Measurements from ENCODE around the gene EXOC3L4. TPM values are rescaled to one million over a fixed set of nuclear protein-coding genes. Genes with fewer than 3 reads are reported as not detected.

Gene EXOC3L4
- total RNA-seq, 1 donor from 2014 or later, result not detected

GRCh38 chr14:103158688-103159087, 64.2 kb downstream of the EXOC3L4 start:
- Mint-ChIP-seq H3K4me3 (ENCODE audit: unreplicated experiment) (no peak overlapping the region), H3K36me3 (ENCODE audit: low read depth, unreplicated experiment) (peaks cover under 1% of the 10 kb centered on the region), H3K9me3 (ENCODE audit: unreplicated experiment) (peaks cover 3% of the 10 kb centered on the region), H3K27me3 (ENCODE audit: low read depth, unreplicated experiment) (peaks cover 51% of the 10 kb centered on the region), H3K4me1 (ENCODE audit: low read depth, unreplicated experiment) (peaks cover 2% of the 10 kb centered on the region), H3K27ac (ENCODE audit: unreplicated experiment) (no peak overlapping the region)
- Histone ChIP-seq H3K9ac (ENCODE audit: low read length) (no peak overlapping the region), H3K27ac (ENCODE audit: low read depth, low read length) (no peak overlapping the region), H4K20me1 (ENCODE audit: insufficient read depth, low read length) (no peaks in the 10 kb centered on the region), H3K9me3 (ENCODE audit: insufficient read depth, low read depth, low read length) (peaks cover 3% of the 10 kb centered on the region), H2AFZ (ENCODE audit: low read depth, low read length) (no peak overlapping the region), H3K4me3 (ENCODE audit: insufficient read depth, low read depth, low read length) (no peak overlapping the region), H3K27me3 (ENCODE audit: insufficient read depth, low read length) (peaks cover 31% of the 10 kb centered on the region), H3K36me3 (ENCODE audit: insufficient read depth, low read length) (no peaks in the 10 kb centered on the region), H3K4me1 (ENCODE audit: insufficient read depth, low read length) (no peaks in the 10 kb centered on the region), H3K4me2 (ENCODE audit: low read length) (no peak overlapping the region), H3K79me2 (ENCODE audit: insufficient read depth, low read length) (no peaks in the 10 kb centered on the region)
- DNase-seq (ENCODE audit: low read depth) (no peak), FAIRE-seq (no peak)
- TF ChIP-seq CTCF (IDR thresholded peaks at IDR 0.05; ENCODE audit: insufficient read depth, low read depth, low read length) (no peak), EZH2 (IDR thresholded peaks at IDR 0.05; ENCODE audit: insufficient read depth, low read length) (no peak)

Other genes starting within 250 kb of the EXOC3L4 start
- gene AMN, start 172.1 kb upstream of the EXOC3L4 start, total RNA-seq, result 2.0 and 3.4 TPM in 2 replicates
- 116 and 119 TPM in 2 replicates for gene CDC42BPB, start 37.2 kb upstream of the EXOC3L4 start, total RNA-seq
- gene LBHD2, start 10.5 kb upstream of the EXOC3L4 start, total RNA-seq, result not detected in 2 replicates
- gene TNFAIP2, start 28.7 kb downstream of the EXOC3L4 start, total RNA-seq, result 24.9 and 29.5 TPM in 2 replicates
- 330 and 337 TPM in 2 replicates for gene EIF5, start 239.5 kb downstream of the EXOC3L4 start, total RNA-seq

Measured in astrocyte (in vitro differentiated cells and primary cell).